Measurements from ENCODE around the gene INSR.
A peak's percentile ranks its signal among the peaks of the same experiment; 100 is the strongest.
"Not testable (repeated sequence)": the region's sequence is repeated elsewhere in the genome, so short reads cannot be mapped to it uniquely, and the experiment has no call there.

INSR gene

GRCh38 chr19:7293762-7294557, at the start of gene INSR:
TSS of gene INSR (minus strand) at chr19:7294414. CDS start at chr19:7293891, 523 bp downstream.
- in situ Hi-C loops (cut with HindIII; ENCODE audit: low pct_ligation_motif_present, low pct_unique_long_range_greater_than_20kb, low sequenced_read_pairs), result no loop called here
- DNase-seq, result peak; percentile 42

GRCh38 chr19:7342143-7342542, 47.9 kb upstream of the INSR start:
- in situ Hi-C loops (cut with HindIII; ENCODE audit: low pct_ligation_motif_present, low pct_unique_long_range_greater_than_20kb, low sequenced_read_pairs), result no loop called here
- no peak for DNase-seq

- in situ Hi-C loops (cut with HindIII; ENCODE audit: low pct_ligation_motif_present, low pct_unique_long_range_greater_than_20kb, low sequenced_read_pairs), result no loop called here
- DNase-seq, result peak; percentile 58
These were observed 47.0 kb upstream of the INSR start for GRCh38 chr19:7340959-7341837.

- in situ Hi-C loops (cut with HindIII; ENCODE audit: low pct_ligation_motif_present, low pct_unique_long_range_greater_than_20kb, low sequenced_read_pairs), result no loop called here
- DNase-seq, result no peak
These were observed 43.4 kb upstream of the INSR start for GRCh38 chr19:7337380-7338194.

- in situ Hi-C loops (cut with HindIII; ENCODE audit: low pct_ligation_motif_present, low pct_unique_long_range_greater_than_20kb, low sequenced_read_pairs), result no loop called here
- DNase-seq, result no peak
These were observed 42.2 kb upstream of the INSR start for GRCh38 chr19:7336321-7336973.

- in situ Hi-C loops (cut with HindIII; ENCODE audit: low pct_ligation_motif_present, low pct_unique_long_range_greater_than_20kb, low sequenced_read_pairs), result no loop called here
- no peak for DNase-seq
These were observed 39.2 kb upstream of the INSR start for GRCh38 chr19:7333198-7334118.

- DNase-seq, result no peak
- in situ Hi-C loops (cut with HindIII; ENCODE audit: low pct_ligation_motif_present, low pct_unique_long_range_greater_than_20kb, low sequenced_read_pairs), result no loop called here
These were observed 37.2 kb upstream of the INSR start for GRCh38 chr19:7331446-7331845.

GRCh38 chr19:7328647-7329046, 34.4 kb upstream of the INSR start:
- in situ Hi-C loops (cut with HindIII; ENCODE audit: low pct_ligation_motif_present, low pct_unique_long_range_greater_than_20kb, low sequenced_read_pairs), result no loop called here
- DNase-seq, result no peak

GRCh38 chr19:7327802-7328201, 33.6 kb upstream of the INSR start:
- in situ Hi-C loops (cut with HindIII; ENCODE audit: low pct_ligation_motif_present, low pct_unique_long_range_greater_than_20kb, low sequenced_read_pairs), result no loop called here
- no peak for DNase-seq

GRCh38 chr19:7326105-7326877, 32.1 kb upstream of the INSR start:
- in situ Hi-C loops (cut with HindIII; ENCODE audit: low pct_ligation_motif_present, low pct_unique_long_range_greater_than_20kb, low sequenced_read_pairs), result no loop called here
- peak; percentile 8 for DNase-seq

- DNase-seq, result no peak
- in situ Hi-C loops (cut with HindIII; ENCODE audit: low pct_ligation_motif_present, low pct_unique_long_range_greater_than_20kb, low sequenced_read_pairs), result no loop called here
These were observed 24.0 kb upstream of the INSR start for GRCh38 chr19:7318176-7318575.

- no peak for DNase-seq
- in situ Hi-C loops (cut with HindIII; ENCODE audit: low pct_ligation_motif_present, low pct_unique_long_range_greater_than_20kb, low sequenced_read_pairs), result no loop called here
These were observed 18.6 kb upstream of the INSR start for GRCh38 chr19:7312816-7313215.

- DNase-seq, result no peak
- in situ Hi-C loops (cut with HindIII; ENCODE audit: low pct_ligation_motif_present, low pct_unique_long_range_greater_than_20kb, low sequenced_read_pairs), result no loop called here
These were observed 17.7 kb upstream of the INSR start for GRCh38 chr19:7311911-7312310.

- in situ Hi-C loops (cut with HindIII; ENCODE audit: low pct_ligation_motif_present, low pct_unique_long_range_greater_than_20kb, low sequenced_read_pairs); DNase-seq: not testable (repeated sequence)
These were observed 14.1 kb upstream of the INSR start for GRCh38 chr19:7308327-7308726.

- no peak for DNase-seq
- in situ Hi-C loops (cut with HindIII; ENCODE audit: low pct_ligation_motif_present, low pct_unique_long_range_greater_than_20kb, low sequenced_read_pairs), result no loop called here
These were observed 13.5 kb upstream of the INSR start for GRCh38 chr19:7307590-7308218.

- in situ Hi-C loops (cut with HindIII; ENCODE audit: low pct_ligation_motif_present, low pct_unique_long_range_greater_than_20kb, low sequenced_read_pairs), result no loop called here
- no peak for DNase-seq
These were observed 10.0 kb upstream of the INSR start for GRCh38 chr19:7304200-7304599.

All from ACHN (cell line).